ENCODE data around the gene GOLGA8B.
"Not testable (repeated sequence)": the region's sequence is repeated elsewhere in the genome, so short reads cannot be mapped to it uniquely, and the experiment has no call there.

Gene GOLGA8B

GRCh38 chr15:34594361-34594760, 10.9 kb upstream of the GOLGA8B start:
- DNase-seq (ENCODE audit: low spot score) = no peak

- no peak for DNase-seq (ENCODE audit: low spot score)
Observed at GRCh38 chr15:34591306-34591705, 7.9 kb upstream of the GOLGA8B start.

DNA sequence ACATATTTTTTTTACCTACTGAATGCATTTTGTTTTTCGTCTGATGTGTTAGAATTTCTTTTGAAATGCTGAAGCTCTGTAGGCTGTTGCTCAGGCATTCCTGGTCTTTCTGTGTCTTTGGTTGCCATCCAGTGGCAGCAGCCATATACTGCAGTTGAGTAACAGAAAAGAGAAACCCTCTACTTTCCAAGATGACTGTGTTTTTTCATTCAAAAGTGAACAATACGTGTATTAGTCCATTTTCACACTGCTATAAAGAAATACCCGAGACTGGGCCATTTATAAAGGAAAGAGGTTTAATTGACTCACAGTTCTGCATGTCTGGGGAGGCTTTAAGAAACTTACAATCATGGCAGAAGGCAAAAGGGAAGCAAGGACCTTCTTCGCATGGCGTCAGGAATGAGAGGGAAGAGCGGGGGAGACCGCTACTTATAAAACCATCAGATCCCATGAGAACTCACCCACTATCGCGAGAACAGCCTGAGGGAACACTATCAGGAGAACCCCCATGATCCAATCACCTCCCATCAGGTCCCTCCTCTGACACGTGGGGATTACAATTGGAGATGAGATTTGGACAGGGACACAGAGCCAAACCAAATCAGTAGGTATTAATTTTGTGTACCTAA, 4.7 kb upstream of the GOLGA8B start:
- peak; percentile 61 for DNase-seq (ENCODE audit: low spot score)

GRCh38 chr15:34585966-34586365, 2.5 kb upstream of the GOLGA8B start:
- not testable (repeated sequence) for DNase-seq (ENCODE audit: low spot score)

DNA sequence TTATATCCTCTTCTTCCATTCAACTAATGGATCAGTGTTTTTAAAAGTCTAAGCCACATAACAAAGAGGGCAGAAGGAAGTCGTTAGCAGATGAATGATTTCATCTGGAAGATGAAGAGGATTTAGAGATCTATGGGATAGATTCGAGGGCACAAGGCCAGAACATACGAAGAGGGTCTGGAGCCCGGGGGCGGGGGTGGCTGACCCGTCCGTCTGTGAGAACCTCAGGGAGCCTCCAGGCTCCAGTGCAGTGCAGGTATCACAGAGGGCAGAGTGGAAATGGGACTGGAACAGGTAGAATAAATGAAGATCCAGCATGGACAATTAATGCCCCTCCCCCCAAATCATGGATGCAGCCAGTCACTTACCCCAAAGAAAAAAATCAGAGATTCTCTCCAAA, 1.5 kb upstream of the GOLGA8B start:
- DNase-seq (ENCODE audit: low spot score) = no peak

DNA sequence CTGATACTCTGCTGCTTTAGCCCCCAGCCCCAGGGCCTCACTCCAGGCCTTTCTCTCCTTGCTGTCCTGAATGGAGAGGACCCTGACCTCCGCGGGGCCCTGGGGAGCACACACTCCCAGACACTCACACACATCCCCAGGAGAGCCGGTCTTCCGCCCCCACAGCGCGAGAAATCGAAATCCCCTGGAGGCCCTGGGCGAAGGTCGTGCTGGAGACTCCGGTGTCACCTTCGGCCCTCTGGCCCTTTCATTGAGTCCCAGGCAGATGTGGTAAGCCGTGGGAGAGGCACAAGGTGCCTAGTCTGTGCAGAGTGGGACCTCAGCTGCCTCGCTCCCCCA, 848 bp upstream of the GOLGA8B start:
- DNase-seq (ENCODE audit: low spot score) = no peak

DNA sequence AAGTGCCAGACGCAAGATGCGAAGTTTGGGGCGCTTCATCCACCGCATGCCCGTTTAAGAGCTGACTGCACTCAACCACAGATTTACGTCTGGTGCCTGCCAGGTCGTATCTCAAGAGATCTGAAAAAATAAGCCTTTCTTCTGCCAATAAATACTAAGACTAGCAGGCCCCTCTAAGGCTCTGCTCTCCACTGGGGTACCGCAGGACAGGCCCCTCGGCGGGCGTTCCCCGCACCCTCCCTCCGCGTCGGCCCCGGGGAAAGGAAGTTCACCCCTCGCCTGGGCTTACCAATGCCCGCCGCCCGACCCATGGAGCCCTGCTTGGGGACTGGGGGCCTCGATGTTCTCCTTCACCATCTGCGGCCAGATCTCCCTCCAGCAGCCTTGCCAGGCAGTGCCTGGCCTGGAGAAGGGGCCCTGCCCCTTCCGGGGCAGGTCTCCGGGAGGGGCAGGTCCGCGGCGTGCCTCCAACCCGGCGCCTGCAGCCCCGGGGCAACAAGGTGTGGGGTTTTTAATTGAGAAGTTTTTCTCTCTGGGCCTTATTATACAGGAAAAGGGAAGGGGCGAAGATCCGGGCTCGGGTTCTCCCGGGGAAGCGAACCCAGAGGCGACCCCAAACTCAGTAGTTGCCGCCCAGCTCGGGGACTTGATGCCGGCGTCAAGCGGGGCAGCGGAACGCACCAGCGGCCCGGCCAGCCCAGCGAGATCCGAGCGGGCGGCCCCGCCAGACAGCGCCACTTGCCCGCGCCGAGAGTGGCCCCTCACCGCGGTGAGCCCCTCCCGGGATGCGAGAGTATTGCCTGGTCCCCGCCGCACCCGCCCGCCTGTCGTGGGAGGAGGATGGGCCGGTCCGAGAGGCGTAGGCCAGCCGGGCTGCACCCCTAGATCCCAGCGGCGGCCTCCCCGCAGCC, 735 bp downstream of the GOLGA8B start:
- no peak for DNase-seq (ENCODE audit: low spot score)

GRCh38 chr15:34581687-34582460, 1.6 kb downstream of the GOLGA8B start:
- DNase-seq (ENCODE audit: low spot score) = not testable (repeated sequence)

- no peak for DNase-seq (ENCODE audit: low spot score)
Observed at GRCh38 chr15:34581043-34581365, 2.4 kb downstream of the GOLGA8B start.

DNA sequence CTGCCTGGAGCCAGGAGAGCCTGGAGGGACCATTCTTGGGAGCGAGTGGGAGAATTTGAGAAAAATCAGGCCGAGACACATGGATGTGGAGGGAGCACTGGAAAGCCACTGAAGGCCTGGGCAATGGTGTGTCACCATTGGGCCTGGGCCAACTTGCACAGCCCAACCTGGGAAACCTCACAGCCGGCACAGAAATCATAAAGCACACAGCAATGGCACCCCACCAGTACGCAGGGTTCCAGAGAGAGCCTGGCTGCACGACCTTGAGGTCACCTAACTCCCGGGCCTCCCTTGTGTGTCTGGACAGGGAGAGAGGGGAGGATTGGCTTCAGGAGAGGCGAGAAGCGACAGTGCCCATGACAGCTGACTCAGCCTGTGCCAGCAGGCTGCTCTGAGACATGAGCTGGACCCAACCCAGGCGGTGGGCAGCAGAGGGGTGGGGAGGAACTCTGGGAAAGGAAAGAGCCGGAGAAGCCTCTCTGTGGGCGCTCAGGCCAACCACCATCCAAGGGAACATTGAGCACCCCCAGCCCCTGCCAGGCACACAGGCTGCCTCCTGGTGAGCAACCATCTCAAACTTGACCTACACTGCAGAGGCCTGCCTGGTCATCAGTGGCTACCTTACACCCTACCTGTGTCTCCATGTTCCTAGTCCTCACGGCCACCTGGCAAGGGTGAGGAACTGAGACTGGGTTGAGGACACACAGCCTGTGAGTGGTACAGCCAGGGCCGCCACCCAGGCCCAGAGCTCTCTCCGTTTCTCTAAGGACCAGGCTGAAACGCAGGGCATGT, 3.0 kb downstream of the GOLGA8B start:
- not testable (repeated sequence) for DNase-seq (ENCODE audit: low spot score)

- DNase-seq (ENCODE audit: low spot score) = no peak
Observed at GRCh38 chr15:34578283-34578674, 5.2 kb downstream of the GOLGA8B start.

DNA sequence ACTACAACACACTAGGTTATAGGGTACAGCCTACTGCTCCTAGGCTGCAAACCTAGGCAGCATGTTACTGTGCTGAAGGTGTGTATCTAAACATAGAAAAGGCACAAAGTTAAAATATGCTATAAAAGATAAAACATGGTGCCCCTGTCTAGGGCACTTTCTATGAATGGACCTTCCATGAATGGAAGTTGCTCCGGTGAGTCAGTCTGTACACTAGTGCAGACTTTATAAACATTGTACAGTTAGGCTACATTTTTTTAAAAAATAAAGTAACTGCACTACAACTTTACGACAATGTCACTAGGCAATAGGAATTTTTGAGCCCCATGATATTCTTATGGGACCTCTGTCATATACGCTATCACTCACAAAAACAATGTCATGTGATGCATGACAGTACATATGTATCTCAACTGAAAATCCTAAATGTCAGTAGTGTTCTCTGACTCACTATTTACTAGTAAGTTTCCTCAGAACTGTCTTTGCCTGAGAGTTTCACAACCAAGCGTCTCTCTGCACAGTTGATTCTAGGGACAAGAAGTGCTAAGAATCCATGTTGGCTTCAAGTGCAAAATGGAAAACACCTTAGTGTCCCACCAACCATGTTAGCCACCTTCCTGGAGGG, 5.7 kb downstream of the GOLGA8B start:
- DNase-seq (ENCODE audit: low spot score) = not testable (repeated sequence)

DNA sequence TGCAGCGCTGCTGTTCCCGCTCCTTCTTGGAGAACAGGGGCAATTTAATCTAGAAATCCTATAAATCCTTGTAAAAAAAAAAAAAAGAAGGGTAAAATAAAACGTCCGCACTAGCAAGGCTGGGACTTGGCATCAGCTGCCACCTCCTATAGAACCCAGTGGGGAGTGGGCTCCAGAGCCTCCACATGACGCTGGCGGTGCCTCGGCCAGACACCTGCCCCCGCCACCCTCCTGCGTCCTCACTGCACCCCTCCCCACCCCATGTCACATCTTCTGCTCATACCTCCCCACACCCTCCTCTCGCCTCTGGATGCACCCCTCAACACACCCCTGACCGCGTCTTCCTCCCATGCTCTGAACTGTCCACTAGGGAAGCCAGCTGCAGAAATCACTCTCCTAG, 8.4 kb downstream of the GOLGA8B start:
- DNase-seq (ENCODE audit: low spot score) = not testable (repeated sequence)

DNA sequence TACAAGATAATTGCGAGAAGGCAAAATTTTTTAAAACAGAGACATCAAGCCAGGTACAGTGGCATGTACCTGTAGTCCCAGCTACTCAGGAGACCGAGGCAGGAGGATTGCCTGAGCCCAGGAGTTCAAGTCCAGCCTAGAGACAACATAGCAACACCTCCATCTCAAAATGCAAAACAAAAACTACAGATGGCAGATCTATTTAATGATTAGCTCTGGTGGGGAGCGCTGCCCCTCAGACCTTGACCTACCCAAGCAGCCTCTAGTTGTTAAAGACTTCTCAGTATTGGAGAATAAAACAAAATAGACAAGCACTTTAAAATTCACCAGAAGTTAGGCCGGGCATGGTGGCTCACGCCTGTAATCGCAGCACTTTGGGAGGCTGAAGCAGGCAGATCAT, 10.5 kb downstream of the GOLGA8B start:
- DNase-seq (ENCODE audit: low spot score) = not testable (repeated sequence)

DNA sequence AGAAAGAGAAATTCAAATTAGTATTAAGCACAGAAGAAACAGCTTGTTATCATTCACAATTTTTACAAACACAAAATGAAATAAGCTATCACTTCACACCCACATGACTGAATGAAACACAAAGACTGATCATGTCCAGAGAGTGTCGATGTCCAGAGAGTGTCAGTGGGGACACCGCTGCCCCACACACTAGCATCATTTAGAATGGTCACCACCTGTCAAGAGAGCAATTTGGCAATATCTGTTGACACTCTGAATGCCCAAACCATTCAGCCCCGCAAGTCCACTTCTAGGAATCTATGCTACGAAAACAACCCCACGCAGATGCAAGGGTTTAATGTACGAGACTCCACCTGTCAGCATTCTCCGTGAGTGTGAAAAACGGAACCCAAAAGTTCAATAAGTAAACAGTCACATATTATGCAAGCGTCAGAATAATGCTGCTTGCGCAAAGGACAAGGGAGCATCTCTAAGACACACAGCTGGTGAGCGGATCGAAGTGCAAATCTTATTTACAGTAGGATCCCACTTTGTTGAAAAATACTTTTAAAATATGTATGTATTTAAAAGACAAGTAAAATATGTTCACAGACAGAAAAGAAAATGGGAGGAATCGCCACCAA, 11.3 kb downstream of the GOLGA8B start:
- DNase-seq (ENCODE audit: low spot score) = not testable (repeated sequence)

- not testable (repeated sequence) for DNase-seq (ENCODE audit: low spot score)
Observed at GRCh38 chr15:34569670-34570396, 13.6 kb downstream of the GOLGA8B start.

- not testable (repeated sequence) for DNase-seq (ENCODE audit: low spot score)
Observed at GRCh38 chr15:34567174-34567573, 16.3 kb downstream of the GOLGA8B start.

GRCh38 chr15:34564711-34565110, 18.7 kb downstream of the GOLGA8B start:
- DNase-seq (ENCODE audit: low spot score) = not testable (repeated sequence)

DNA sequence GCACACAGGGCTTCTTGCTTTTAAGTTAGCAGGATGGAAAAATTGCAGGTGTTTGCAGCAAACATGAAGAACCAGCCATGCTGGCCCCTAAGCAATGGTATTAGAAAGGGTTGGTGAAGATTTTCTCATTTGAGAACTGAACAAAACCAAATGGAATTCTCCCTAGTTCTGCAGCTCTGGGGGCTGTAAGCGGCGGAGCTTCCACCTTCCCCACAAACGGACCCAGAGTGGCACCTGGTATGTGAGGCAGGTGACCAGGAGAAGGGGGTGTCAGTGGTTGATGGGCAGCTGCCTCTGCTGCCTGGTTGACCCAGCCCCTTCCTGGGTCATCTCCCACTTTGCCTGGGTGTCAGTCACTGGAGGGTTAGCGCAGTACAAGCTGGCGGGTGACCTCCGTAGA, 22.6 kb downstream of the GOLGA8B start:
- not testable (repeated sequence) for DNase-seq (ENCODE audit: low spot score)

- DNase-seq (ENCODE audit: low spot score) = not testable (repeated sequence)
Observed at GRCh38 chr15:34559764-34560163, 23.7 kb downstream of the GOLGA8B start.

Data from globus pallidus (tissue), 1 donor.